Activated CD8-positive, alpha-beta memory T cell treated with anti-CD3 and anti-CD28 coated beads for 48 hours (primary cell): ENCODE data around the gene SMOC2.

Experiments
- DNase-seq, 3 experiments: peaks; one replicate each; pipeline ENCODE4 v3.0.0-alpha.2; 2020; ENCODE audit warnings: low read depth in 2 of 3, low spot score in 2 of 3

SMOC2 gene

DNA sequence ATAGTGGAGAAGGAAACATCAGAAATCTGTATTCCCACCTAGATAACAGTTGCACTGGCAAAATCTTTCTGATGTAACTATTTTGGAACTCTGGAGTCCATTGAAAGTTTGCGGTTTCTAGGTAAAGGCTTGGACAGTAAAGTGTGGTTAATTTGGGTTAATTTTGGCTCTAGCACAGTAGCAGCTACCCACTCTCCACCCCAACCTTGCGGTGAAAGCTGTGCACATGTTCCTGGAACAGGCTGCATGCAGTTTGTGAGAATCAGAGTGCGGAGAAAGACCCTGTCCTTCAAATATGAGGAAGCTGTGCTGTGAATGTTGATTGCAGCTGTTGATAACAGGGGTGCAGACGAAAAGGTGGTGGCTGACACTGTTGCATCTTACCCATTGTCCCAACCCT is 38.4 kb downstream of the SMOC2 start:
- no peak for DNase-seq

DNA sequence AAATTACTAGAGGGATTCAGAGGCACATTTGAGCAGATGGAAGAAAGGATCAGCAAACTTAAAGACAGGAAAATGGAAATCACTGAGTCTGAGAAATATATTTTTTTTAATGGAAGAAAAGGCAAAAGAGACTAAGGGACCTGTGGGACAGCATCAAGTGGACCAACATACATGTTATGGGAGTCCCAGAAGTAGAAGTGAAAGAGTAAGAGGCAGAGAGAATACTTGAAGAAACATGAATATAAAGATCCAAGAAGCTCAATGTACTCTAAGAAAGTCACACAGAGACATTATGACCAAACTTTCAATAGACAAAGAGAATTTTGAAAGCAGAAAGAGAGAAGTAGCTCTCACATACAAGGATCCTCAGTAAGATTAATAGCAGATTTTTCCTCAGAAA is 39.5 kb downstream of the SMOC2 start:
- no peak for DNase-seq

DNA sequence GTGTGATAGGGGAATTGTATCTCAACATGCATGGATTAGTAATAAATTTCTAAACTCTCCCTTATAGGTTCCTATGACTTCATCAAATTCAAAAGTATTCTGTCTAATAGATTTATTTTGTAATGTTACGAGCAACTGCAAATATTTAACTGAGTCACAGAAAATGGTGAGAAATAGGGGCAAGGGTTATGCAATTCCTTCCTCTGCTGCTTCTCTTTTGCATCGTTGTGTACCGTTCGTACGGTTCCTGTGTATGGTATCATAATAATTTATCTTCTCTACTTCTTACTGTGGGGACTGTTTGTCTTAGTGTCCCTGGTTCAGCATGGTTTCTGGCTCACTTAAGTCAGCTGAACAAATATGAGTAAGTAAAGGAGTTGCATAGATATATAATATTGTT is 44.8 kb downstream of the SMOC2 start:
- no peak for DNase-seq

DNA sequence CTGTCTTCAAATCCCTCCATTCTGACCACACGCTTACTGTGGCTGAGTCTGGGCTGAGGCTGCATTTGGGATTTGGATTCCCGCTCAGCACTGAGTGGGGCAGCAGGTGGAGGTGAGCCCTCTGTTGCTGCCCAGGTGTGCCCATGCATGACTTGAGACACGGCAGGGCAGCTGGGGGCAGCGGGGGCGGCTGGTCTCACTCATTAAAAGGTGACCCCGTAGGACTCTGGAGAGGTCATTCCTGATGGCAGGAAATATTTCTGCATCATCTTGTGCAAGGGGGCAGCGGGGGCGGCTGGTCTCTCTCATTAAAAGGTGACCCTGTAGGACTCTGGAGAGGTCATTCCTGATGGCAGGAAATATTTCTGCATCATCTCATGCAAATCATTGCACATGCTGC is 49.8 kb downstream of the SMOC2 start:
- no peak for DNase-seq

DNA sequence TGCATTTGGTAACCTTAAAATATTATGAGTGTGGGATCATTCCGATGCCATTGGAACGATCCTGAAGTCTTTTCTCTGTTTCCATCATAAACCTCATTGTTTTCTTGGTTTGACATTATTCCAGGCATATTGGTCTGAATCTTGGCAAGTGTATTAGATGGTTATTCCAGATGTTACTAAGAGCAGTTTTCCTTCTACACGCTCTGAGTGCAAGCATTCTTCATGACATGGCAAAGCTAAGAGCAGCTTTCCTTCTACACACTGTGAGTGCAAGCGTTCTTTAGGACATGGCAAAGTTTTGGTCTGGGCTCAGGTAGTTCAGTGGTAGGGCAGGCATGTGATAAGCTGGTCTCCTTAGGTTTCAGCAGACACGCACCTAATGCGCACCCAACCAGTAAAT is 53.0 kb downstream of the SMOC2 start:
- DNase-seq, result no peak

DNA sequence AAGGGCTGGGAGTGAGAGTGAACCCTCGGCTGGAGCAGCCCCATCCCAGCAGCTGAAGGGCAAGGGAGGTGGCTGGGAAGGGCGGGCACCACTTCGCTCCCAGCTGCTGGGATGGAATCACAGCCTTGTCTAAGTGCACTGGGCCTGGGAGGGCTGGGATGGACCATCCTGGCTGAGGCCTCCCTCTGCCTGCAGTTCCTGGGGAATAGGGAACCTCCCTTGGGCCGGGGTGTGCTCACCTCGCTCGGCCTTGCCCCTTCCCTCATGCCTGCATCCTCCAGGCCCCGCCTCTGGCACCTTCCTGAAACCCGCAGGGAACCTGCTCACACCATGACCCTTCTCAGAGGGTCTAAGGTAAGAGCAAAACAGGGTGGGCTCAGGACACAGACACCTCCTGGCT is 53.7 kb downstream of the SMOC2 start:
- no peak for DNase-seq

DNA sequence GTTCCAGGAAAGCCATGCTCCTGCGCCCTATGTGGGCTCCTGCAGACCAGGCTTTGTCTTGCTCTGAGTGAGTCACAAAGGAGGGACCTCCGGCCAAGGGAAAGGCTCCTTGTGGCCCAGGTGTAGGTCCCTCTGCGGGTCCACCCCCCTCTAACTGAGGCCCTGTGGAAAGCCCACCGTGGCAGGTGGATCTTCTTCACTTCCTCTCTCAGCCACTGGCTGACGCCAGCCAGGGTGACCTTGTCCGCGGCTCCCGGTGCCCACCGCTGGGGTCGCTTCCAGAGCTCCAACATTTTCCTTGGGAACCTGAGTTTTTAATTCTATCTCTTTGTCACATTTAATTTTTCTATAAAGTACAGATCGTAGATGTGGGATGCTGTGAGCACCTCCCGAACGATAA is 54.1 kb downstream of the SMOC2 start:
- DNase-seq, result no peak

DNA sequence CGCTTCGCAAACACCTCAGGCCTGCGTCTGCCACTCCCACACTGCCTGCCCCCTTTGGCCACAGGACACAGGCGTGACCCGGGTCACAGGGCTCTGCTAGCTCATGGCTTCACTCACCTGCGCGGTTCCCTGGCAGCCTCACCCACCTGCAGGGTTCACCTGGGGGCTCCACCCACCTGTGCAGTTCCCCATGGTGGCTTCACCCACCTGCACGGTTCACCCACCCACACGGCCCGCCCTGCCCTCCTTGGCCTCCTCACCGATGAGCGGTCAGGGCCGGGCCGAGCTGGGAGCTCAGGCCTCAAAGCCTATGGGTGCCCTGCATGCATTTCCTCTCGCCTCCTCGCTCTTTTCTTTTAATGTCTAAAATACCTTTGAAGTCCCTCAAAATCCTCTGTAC is 54.7 kb downstream of the SMOC2 start:
- DNase-seq, result no peak

DNA sequence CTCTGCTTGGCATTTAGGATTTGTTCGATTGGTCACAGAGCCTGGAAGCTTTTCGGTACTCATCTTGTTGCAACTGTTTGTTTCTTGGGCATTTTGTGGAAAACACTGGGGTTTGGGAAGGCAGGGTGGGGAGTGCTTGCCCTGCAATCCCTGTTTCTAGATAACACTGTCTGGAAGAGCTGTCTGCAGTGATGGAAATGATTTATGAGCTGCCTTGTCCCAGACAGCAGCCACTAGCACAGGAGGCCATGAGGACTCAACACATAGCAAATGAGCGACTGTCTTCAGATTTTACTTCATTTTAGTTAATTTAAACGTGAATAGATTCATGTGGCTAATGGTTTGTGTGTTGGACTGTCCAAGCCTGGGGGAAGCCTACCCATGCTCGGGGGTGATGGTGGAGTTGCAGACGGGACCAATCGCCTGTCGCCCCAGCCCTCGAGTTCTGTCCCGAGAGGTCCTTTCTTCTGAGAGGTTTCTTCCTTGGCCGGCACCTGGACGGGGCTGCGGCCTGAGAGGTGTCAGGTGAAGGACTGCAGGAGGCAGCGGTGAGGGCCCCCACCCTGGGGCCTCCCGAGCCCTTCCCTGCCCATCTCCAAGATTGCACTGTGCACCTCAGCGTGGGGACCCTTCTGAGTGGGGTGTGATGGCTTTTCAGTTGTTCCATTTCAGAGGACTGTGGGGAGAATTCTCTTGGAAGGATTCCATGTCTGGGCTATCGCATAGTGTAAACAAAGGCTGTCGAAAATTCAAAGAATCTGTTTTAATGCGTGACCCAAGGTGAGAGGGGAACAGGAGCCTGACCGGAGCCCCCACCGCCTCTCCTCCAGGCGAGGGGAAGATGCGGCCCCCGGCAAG is 55.4 kb downstream of the SMOC2 start:
- DNase-seq, result no peak

DNA sequence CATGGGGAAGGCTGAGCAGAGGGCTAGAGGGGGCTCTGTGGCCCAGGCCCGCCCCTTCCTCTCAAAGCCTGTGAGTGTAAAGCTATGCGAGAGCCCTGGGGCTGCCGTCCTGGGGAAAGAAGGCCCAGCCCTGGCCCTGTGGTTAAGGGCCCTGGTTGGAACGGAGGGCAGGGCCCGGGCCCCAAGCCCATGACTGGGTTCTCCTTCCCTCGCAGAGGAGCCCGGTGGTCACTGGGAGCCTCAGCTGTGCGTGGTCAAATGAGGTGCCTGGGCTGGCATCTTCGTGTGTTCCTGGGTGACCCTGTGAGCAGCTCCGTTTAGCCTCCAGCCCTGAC is 56.0 kb downstream of the SMOC2 start:
- no peak for DNase-seq

DNA sequence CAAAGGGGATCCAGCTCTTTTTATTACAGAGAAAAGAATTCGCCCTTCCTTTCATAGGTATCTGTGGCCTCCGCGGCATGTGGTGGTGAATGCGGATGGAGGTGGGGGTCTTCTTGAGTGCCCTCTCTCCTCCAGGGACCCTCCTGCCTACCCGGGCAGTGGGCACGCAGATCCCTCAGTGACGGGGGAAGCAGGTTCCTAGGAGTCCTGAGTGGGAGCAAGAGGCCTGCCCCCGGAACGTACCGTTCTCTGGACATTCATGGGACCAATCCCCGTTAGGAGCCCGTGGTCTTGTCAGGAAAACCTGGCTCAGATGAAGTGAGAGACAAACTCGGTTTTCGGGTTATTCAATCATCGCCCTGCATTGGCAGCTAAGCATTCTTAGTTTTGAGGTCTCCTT is 56.4 kb downstream of the SMOC2 start:
- DNase-seq, result no peak

DNA sequence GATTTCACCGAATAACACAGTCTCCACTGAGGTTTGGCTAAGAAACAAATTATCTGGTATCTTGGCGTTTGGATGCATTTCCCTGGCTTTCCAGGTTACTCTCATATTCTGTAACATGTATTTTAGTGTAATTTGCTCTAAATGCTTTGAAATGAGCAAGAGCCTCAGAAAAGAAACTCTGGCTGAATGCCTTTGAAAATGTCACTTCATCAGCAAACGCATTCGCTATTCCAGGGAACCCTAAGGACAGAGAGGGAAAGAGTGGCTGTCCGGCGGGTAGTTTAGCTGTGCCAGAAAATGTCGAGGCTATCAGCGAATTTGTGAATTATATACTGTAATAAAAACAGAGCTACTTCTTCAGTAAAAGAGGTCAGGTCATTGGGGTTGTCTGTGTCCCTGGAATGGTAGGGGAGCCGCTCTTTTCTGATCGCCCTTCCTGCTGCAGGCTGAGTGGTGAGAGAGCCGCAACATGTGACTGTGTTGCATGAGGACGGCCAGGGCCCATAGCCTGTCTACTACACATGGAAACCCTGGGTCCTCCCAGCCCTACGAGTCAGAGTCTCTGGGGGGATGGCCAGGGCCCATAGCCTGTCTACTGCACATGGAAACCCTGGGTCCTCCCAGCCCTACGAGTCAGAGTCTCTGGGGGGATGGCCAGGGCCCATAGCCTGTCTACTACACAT is 57.3 kb downstream of the SMOC2 start:
- DNase-seq, result no peak

DNA sequence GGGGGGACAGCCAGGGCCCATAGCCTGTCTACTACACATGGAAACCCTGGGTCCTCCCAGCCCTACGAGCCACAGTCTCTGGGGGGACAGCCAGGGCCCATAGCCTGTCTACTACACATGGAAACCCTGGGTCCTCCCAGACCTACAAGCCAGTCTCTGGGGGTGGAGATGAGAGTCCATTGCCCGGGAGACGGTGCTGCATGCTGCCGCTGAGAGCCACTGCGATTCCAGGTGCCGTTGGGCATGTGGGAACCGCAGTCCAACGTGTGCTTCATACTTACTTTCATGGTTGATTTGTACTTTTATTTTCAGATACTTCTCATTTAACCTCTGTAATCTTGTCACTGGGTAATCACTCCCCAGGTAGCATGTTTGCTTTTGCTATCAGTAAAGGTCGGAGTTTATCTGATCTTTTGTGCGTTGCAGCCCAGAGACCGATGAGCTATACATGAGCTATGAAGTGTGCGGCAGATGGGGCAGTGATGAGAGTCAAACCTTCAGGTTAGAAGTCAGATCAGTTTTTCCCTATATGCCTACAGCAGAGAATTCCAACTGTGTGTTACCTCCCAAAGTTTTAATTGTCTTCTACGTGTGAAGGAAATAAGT is 58.2 kb downstream of the SMOC2 start:
- no peak for DNase-seq

DNA sequence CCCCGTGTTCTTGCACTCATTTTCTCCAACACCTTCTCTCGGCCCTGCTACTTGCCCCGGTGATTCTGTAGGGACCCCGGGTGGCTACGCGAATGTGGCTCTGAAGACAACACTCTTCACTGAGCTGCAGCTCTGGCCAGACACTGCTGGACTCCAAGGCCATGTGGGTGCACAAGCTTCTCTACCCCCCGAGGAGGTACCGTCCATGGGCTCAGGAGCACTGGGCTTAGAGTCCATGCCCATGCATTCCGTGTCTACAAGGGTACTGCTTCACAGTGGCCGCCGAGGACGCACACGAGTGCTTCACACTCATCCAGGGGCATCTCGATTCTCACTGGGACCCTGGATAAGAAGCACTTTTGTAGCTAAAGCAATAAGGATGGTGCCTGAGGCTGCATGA is 59.5 kb downstream of the SMOC2 start:
- no peak for DNase-seq

DNA sequence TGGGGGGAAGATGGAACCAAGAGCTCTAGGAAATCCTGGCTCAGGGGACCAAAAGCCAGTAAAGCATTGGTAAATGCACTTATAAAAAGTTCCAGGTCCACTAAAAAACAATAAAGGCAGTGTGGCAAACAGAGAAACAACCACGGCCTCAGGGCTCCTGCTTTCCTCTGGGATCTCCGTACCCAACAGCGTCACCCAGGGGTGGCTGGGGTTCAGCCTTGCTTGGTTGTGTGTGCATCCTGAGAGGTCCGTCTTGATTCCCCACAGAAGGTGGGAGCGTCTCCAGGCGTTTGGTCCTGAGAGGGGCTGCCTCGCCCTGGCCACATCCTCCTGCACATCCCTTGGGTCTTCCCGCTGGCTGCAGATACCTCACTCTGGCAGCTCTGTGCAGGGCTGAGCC is 60.6 kb downstream of the SMOC2 start:
- no peak for DNase-seq

DNA sequence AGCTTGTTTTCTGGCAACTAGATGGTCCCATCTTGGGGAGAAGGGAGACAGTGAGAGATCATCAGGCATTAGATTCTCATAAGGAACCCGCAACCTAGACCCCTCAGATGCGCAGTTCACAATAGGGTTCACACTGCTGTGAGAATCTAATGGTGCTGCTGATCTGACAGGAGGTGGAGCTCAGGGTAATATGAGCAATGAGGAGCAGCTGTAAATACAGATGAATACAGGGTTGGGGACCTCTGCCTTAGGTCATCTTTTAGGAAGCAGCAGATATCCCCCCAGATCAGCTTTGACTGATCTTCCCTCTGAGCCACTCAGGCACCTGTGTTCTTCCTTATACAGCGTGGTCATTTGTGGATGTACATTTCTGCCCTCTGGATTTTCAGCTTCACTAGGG is 63.4 kb downstream of the SMOC2 start:
- no peak for DNase-seq

DNA sequence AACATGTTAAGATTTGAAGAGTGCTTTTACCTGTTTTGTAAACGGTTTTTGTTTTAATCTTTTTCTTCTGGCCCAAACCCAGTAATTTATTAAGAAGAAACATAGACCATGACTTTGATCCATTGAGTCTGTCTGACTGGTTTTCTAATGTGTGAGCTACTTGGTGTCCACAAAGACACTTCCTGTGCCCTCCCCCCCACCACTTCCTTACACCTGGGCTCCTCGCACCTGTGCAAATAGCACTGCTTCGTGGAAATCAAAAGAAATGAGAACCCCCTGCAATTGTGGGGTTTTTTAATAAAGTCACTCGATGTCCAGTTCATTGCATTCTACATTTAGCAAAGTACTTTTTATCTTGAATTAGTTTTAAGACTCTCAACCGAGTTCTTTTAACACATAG is 65.5 kb downstream of the SMOC2 start:
- no peak for DNase-seq

DNA sequence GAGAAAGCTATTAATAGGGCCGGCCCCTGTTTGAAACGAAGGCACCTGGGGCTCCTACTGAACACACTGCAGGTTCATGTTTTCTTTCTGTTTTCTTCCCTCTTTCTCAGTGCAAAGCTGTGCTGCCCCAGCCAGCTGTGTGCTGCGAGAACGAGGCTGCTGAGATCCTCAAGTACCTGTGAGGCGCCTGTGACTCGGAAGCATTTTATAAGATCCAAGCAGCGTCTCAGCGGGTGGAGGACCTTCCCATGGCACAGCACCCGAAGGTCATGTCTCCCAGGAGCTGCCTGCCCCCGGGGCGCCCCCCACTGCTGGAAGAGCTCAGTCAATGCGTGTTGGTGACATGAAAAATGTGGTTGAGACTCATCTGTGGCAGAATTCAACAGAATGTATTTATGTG is 66.3 kb downstream of the SMOC2 start:
- DNase-seq, result no peak

DNA sequence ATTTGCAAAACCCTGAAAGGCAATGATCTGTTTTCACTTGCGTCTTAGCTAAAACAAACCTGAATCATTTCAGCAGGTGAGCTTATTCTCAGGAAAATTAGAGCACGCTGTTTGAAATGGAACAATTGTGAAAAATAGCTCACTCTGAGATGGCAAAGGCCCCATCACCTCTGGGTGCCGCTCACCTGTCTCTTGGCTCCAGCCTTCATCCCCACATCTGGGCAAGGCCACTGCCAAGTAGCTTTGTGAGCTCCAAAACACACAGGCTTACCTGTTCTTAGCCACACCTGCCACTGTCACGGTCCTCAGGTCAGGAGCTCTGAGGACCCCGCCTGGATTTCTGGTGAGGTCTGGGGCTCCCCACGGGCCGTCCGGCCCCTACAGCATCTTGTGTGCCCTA is 66.7 kb downstream of the SMOC2 start:
- DNase-seq, result no peak

DNA sequence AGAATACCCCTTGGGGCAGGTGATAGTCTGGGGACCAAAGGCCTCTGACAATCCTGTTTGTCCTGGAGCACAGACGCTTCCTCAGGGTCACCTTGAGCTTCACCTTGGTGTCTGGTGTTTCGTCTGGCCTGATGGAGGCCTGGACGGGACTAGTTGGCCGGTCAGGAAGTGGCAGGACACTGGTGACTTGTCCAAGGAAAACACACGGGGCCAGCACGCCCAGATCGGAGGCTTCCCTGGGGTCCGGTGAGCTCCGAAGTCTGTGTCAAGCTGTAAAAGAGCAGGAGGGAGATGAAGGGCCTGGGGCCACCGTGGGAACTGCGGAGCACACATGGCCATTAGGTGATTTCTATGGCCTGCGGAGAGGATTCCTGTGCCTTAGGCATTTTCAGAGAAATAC is 67.9 kb downstream of the SMOC2 start:
- no peak for DNase-seq

DNA sequence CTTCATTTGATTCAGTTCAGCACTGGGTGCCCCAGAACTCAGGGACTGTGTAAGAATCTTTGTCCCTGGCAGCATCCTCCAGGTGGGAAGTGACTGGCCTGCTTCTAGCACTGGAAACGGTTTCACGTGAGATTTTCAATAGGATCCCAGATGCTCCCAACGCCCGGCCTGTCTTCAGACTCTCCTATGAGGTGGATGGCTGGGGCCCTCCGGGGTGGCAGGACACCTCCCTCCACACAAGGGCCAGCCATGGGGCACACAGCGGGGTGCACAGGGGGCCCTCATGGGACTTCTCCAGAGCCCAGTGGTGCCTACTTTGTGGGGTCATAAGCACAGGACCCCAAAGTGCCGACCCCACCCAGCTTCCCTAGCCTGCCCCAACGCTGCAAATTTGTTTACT is 72.8 kb downstream of the SMOC2 start:
- no peak for DNase-seq

DNA sequence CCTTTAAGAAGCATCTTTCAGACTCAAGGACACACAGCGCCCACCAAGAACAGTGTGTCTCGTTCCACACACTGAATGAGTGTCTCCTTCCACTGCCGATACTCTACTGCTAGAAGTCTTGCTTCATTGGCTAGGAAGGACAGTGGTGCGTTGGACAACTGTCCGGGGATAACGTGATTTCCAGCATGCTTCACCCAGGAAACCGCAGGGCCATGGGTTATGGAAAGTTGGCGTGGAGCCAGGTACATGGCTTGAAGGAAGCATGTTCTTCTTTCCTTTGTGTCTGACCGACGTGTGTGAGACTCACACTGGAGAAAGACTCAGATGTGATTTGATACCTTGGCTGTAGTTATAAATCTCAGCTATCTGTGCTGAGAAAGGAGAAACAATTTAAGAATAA is 73.2 kb downstream of the SMOC2 start:
- DNase-seq, result no peak

DNA sequence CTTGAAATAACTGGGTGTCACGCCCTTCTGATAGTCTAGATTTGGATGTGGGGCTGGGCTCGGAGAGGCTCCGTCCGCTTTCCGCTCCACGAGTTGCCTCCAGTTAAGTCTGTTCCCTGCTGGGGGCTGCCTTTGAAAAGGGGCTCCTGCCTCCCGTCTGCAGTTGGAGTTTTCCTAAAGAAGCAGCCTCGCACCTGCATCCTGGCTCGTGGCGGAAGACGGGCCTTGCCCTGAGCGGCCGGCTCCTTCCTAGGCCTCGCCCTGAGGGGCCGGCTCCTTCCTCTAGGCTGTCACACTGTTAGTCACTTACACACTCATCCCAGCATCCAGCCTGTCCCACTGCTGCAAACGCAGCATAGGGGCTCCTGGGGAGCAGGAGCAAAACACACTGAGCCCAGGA is 74.4 kb downstream of the SMOC2 start:
- DNase-seq, result no peak
